PC-9 (cell line): ENCODE measurements around the gene ELP1. TPM values are rescaled to one million over a fixed set of nuclear protein-coding genes. Genes with fewer than 3 reads are reported as not detected.

Experiments
- BruUV-seq: library from RNA; stranded (reverse); fragments of 400-500 nt; replicated peaks from 2 replicates; lab custom pipeline; 2021; lab: Mats Ljungman, UMichigan
- CTCF ChIA-PET: fragments of 300-600 bp; sonication (Branson Sonifier 250); formaldehyde crosslinking; loops from one replicate; lab custom pipeline; 2022; ENCODE audit warnings: antibody characterized with exemption; lab: Charles Lee
- POLR2A ChIA-PET: fragments of 300-600 bp; sonication (Branson Sonifier 250); formaldehyde crosslinking; loops from one replicate; lab custom pipeline; 2022; ENCODE audit warnings: antibody characterized with exemption; ENCODE audit not compliant: unreplicated experiment; lab: Charles Lee
- DNase-seq, 2 experiments: peaks; one replicate each; pipeline versions ENCODE4 v3.0.0 to v3.0.0-alpha.2; 2015 to 2022; ENCODE audit warnings: mixed read lengths in 1 of 2
- H2AFZ ChIP-seq: fragments of 200-600 bp; sonication (generic); 2 replicates; pipeline ENCODE4 v1.8.1; 2017; ENCODE audit warnings: antibody characterized with exemption
- H3F3A ChIP-seq: fragments of 200-600 bp; sonication (generic); 2 replicates; pipeline ENCODE4 v1.8.1; 2017; ENCODE audit warnings: antibody characterized with exemption, mild to moderate bottlenecking, low read depth; ENCODE audit not compliant: insufficient read depth
- H3K27ac ChIP-seq: fragments of 200-600 bp; sonication (generic); 2 replicates; pipeline ENCODE4 v1.6.1; 2016; ENCODE audit warnings: mixed run types
- H3K27me3 ChIP-seq: fragments of 200-600 bp; sonication (generic); 2 replicates; pipeline ENCODE4 v1.6.1; 2016; ENCODE audit warnings: low read depth, mixed run types; ENCODE audit not compliant: insufficient read depth
- H3K36me3 ChIP-seq: fragments of 200-600 bp; sonication (generic); 2 replicates; pipeline ENCODE4 v1.6.1; 2016; ENCODE audit warnings: low read depth, mixed run types
- H3K4me1 ChIP-seq: fragments of 200-600 bp; sonication (generic); replicated peaks from 2 replicates; pipeline ENCODE4 v1.6.1; 2016; ENCODE audit warnings: mixed run types; ENCODE audit not compliant: insufficient read depth
- H3K4me2 ChIP-seq: fragments of 200-600 bp; sonication (generic); 2 replicates; pipeline ENCODE4 v1.6.1; 2017; ENCODE audit warnings: mixed run types
- H3K4me3 ChIP-seq: fragments of 200-600 bp; sonication (generic); 2 replicates; pipeline ENCODE4 v1.6.1; 2016; ENCODE audit warnings: mixed run types
- H3K79me2 ChIP-seq: fragments of 200-600 bp; sonication (generic); 2 replicates; pipeline ENCODE4 v1.6.1; 2017; ENCODE audit warnings: low read depth, mixed run types
- H3K9me2 ChIP-seq: fragments of 200-600 bp; sonication (generic); 2 replicates; pipeline ENCODE4 v1.8.1; 2017; ENCODE audit warnings: mild to moderate bottlenecking; ENCODE audit not compliant: insufficient read depth
- H3K9me3 ChIP-seq: fragments of 200-600 bp; sonication (generic); 2 replicates; pipeline ENCODE4 v1.8.1; 2016; ENCODE audit warnings: low read depth; ENCODE audit not compliant: insufficient read depth
- H4K20me1 ChIP-seq: fragments of 200-600 bp; sonication (generic); 2 replicates; pipeline ENCODE4 v1.8.1; 2017; ENCODE audit not compliant: insufficient read depth
- EZH2 ChIP-seq: fragments of 200-600 bp; sonication (generic); IDR thresholded peaks from 2 replicates; pipeline ENCODE4 v1.8.0; 2017; ENCODE audit warnings: antibody characterized with exemption, low read depth
- intact Hi-C: fragments of 100-400 bp; cut with micrococcal nuclease; formaldehyde crosslinking; loops from one replicate; pipeline ENCODE4 v1.10.0; 2022; ENCODE audit not compliant: unreplicated experiment
- total RNA-seq: library from RNA; stranded (reverse); gene quantifications from 2 replicates; pipeline ENCODE4 v1.2.3, GENCODE V29; 2021
- TF ChIP-seq, protein P1 (sequence below): fragments of 200-600 bp; sonication (generic); conservative IDR thresholded peaks from 2 replicates; pipeline ENCODE4 v1.6.1; 2017; ENCODE audit warnings: mixed run types, antibody characterized with exemption, mild to moderate bottlenecking, moderate library complexity

The ELP1 gene
- total RNA-seq, 1 experiment from 2014 or later: 35.1 TPM

DNA sequence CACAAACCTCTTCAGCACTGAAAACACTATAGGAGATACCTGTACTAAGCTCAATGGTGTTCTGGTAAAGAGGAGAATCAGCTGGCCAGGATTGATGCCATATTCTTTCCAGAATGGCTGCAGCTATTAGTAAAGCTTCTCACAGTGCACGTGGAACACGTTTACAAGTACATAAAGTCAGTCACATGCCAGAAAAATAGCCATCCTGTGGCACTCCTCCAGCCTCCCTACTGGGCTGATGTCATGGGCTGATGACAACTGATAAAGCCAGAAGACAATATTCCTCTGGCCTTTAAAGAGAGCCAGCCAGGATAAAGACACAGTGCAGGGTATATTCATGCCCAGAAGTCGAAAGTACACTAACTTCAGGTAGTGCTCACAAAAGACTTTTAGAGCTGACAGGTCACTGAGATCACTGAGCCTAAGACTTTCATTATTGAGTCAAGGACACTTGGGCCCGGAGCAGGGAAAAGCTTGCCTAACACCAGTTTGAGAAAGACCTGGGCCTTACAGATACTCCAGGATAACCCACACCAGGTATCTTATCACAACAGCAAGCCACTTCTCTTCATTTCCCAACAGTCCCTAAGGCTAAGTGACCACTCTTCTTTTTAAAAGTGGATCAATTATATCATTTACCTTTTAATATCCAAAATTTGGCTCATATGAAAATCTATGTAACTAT, 29.7 kb upstream of the ELP1 start:
- H3K9me3 ChIP-seq: no peaks in the 10 kb centered on the region
- no peaks in the 10 kb centered on the region for H3K4me1 ChIP-seq
- BruUV-seq: no TSS peak
- ChIA-PET POLR2A (interaction anchor here (0.6 kb wide), 1 partner anchor 128 kb away, joined by 9 read pairs; no protein-coding TSS in a partner anchor), CTCF (no interaction called here)
- H3K4me3 ChIP-seq: no peak overlapping the region
- intact Hi-C loops: no loop called here
- H3K4me2 ChIP-seq: no peak overlapping the region
- no peaks in the 10 kb centered on the region for H4K20me1 ChIP-seq
- no peaks in the 10 kb centered on the region for H3K79me2 ChIP-seq
- no peak overlapping the region for H2AFZ ChIP-seq
- H3K27me3 ChIP-seq: no peaks in the 10 kb centered on the region
- peaks cover 8% of the 10 kb centered on the region; the same call in 1 of the 2 replicates for H3F3A ChIP-seq
- DNase-seq: no peak
- H3K9me2 ChIP-seq: no peaks in the 10 kb centered on the region
- H3K27ac ChIP-seq: no peak overlapping the region
- TF ChIP-seq EZH2: no peak
- TF ChIP-seq, protein P1, sequence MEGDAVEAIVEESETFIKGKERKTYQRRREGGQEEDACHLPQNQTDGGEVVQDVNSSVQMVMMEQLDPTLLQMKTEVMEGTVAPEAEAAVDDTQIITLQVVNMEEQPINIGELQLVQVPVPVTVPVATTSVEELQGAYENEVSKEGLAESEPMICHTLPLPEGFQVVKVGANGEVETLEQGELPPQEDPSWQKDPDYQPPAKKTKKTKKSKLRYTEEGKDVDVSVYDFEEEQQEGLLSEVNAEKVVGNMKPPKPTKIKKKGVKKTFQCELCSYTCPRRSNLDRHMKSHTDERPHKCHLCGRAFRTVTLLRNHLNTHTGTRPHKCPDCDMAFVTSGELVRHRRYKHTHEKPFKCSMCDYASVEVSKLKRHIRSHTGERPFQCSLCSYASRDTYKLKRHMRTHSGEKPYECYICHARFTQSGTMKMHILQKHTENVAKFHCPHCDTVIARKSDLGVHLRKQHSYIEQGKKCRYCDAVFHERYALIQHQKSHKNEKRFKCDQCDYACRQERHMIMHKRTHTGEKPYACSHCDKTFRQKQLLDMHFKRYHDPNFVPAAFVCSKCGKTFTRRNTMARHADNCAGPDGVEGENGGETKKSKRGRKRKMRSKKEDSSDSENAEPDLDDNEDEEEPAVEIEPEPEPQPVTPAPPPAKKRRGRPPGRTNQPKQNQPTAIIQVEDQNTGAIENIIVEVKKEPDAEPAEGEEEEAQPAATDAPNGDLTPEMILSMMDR: no peak
- peaks cover 12% of the 10 kb centered on the region; the same call in 1 of the 2 replicates for H3K36me3 ChIP-seq

DNA sequence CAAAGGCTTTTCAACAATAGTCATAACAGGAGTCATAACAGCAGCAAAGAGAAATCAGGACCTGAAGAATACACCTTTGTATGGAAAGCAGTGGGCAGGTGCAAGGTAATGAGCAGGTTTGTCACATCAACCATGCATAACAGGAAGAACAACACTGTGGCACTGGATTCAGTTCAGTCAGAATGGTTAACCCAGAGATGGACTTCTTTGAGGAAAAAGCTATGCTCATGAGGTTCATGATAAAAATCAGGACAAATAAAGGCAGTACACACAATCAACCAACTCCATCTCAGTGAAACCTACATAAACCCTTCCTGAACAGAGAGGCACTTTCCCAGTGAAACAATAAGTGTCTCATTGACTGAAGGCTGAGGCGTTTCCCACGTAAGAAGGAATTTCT, 27.2 kb upstream of the ELP1 start:
- no peak overlapping the region for H3K4me2 ChIP-seq
- no peak overlapping the region for H3K27ac ChIP-seq
- no peaks in the 10 kb centered on the region for H3K27me3 ChIP-seq
- DNase-seq: no peak
- H3K36me3 ChIP-seq: peaks cover 9% of the 10 kb centered on the region
- H3F3A ChIP-seq: peaks cover 9% of the 10 kb centered on the region; the same call in 1 of the 2 replicates
- H3K9me2 ChIP-seq: no peaks in the 10 kb centered on the region
- H2AFZ ChIP-seq: no peak overlapping the region
- H4K20me1 ChIP-seq: no peaks in the 10 kb centered on the region
- ChIA-PET POLR2A (no interaction called here), CTCF (no interaction called here)
- BruUV-seq: no TSS peak
- intact Hi-C loops: no loop called here
- no peak overlapping the region for H3K4me3 ChIP-seq
- no peaks in the 10 kb centered on the region for H3K9me3 ChIP-seq
- H3K79me2 ChIP-seq: no peaks in the 10 kb centered on the region
- H3K4me1 ChIP-seq: no peaks in the 10 kb centered on the region
- TF ChIP-seq, protein P1: no peak
- no peak for TF ChIP-seq EZH2

DNA sequence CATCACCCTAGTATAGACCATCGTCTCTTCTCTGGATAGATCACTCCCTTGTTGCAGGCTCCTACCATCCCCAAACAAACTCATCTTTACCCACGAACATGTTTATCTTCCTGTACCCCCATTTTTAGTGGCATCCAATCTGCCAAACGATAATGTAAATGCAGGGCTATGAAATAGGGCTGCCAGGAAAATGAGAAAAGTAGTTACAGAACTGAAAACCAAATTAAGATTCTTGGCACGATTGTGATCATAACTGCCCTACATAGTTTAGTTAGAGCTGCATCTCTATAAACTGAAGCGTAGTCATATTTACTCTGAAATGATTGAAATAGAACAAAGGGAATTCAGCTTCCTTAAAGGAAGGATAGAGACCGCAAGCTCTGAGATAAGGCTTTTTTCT, 26.4 kb upstream of the ELP1 start:
- POLR2A ChIA-PET: interaction anchor here (0.6 kb wide), 1 partner anchor 76 kb away, joined by 5 read pairs; no protein-coding TSS in a partner anchor

More for the DNA sequence above, 26.4 kb upstream of the ELP1 start:
- Histone ChIP-seq H3F3A (peaks cover 9% of the 10 kb centered on the region; the same call in 1 of the 2 replicates), H3K4me1 (no peaks in the 10 kb centered on the region), H3K79me2 (no peaks in the 10 kb centered on the region), H2AFZ (no peak overlapping the region), H3K36me3 (peaks cover 2% of the 10 kb centered on the region), H4K20me1 (no peaks in the 10 kb centered on the region), H3K27me3 (no peaks in the 10 kb centered on the region), H3K9me2 (no peaks in the 10 kb centered on the region), H3K4me3 (no peak overlapping the region), H3K4me2 (no peak overlapping the region), H3K9me3 (no peaks in the 10 kb centered on the region), H3K27ac (no peak overlapping the region)
- no TSS peak for BruUV-seq
- no peak for TF ChIP-seq EZH2
- TF ChIP-seq, protein P1: no peak
- CTCF ChIA-PET: interaction anchor here (0.7 kb wide), 1 partner anchor 1257 kb away, joined by 3 read pairs; no protein-coding TSS in a partner anchor
- intact Hi-C loops: no loop called here
- DNase-seq: no peak
